ENCODE data around the gene RHOT1.

- TF ChIP-seq POLR2A (IDR thresholded peaks at IDR 0.05; ENCODE audit: low read depth, low read length) (no peak), MYC (IDR thresholded peaks at IDR 0.05; ENCODE audit: low read depth, low read length) (no peak)
Observed at GRCh38 chr17:32102172-32102571, 40.1 kb upstream of the RHOT1 start.

Measured in endothelial cell of umbilical vein (primary cell).